ENCODE data around the gene LAX1. TPM values are rescaled to one million over a fixed set of nuclear protein-coding genes. Genes with fewer than 3 reads are reported as not detected.

LAX1 gene
- total RNA-seq, 2 donors from 2014 or later: 0.15 TPM; not detected in 1

- Histone ChIP-seq H3K27me3 (ENCODE audit: control insufficient read depth, insufficient read depth, low read length, poor library complexity, severe bottlenecking) (no peaks in the 10 kb centered on the region), H3K9me3 (ENCODE audit: control insufficient read depth, low read length) (no peaks in the 10 kb centered on the region), H3K27ac (ENCODE audit: low read depth, low read length) (no peak overlapping the region), H3K4me3 (ENCODE audit: low read length) (no peak overlapping the region), H3K9ac (ENCODE audit: extremely low read depth, low read length, poor library complexity, severe bottlenecking) (no peak overlapping the region), H3K4me1 (ENCODE audit: control insufficient read depth, insufficient read depth, low read length) (peaks cover 2% of the 10 kb centered on the region), H3K36me3 (ENCODE audit: control insufficient read depth, insufficient read depth, low read length) (no peaks in the 10 kb centered on the region)
- H3K27ac Mint-ChIP-seq: no peak overlapping the region
- no peaks in the 10 kb centered on the region for H3K9me3 Mint-ChIP-seq
- no peak overlapping the region for H3K4me3 Mint-ChIP-seq
- H3K4me1 Mint-ChIP-seq: peaks cover 12% of the 10 kb centered on the region
- no peak for DNase-seq
- no peaks in the 10 kb centered on the region for H3K36me3 Mint-ChIP-seq (ENCODE audit: low read depth)
- 100% methylated on average over 1 of the region's 1 CpG; no CpG with 5 or more reads in 1 of the 2 experiments for WGBS, 2 experiments (ENCODE audit: insufficient coverage in 1 of 2, insufficient read length in 1 of 2)
- H3K27me3 Mint-ChIP-seq (ENCODE audit: insufficient read depth): no peaks in the 10 kb centered on the region
- TF ChIP-seq CTCF (conservative IDR thresholded peaks at IDR 0.05): no peak
Observed at GRCh38 chr1:203763505-203763904, 1.5 kb upstream of the LAX1 start.

GRCh38 chr1:203764105-203765028 lies 616 bp upstream of the LAX1 start:
- no peaks in the 10 kb centered on the region for H3K27me3 ChIP-seq (ENCODE audit: control insufficient read depth, insufficient read depth, low read length, poor library complexity, severe bottlenecking)
- Mint-ChIP-seq H3K36me3 (ENCODE audit: low read depth) (no peaks in the 10 kb centered on the region), H3K4me1 (peaks cover 12% of the 10 kb centered on the region), H3K27ac (no peak overlapping the region), H3K4me3 (no peak overlapping the region), H3K27me3 (ENCODE audit: insufficient read depth) (no peaks in the 10 kb centered on the region), H3K9me3 (no peaks in the 10 kb centered on the region)
- 94 to 100% methylated on average over 1 to 3 of the region's 3 CpGs for WGBS, 2 experiments (ENCODE audit: insufficient coverage in 1 of 2, insufficient read length in 1 of 2)
- TF ChIP-seq CTCF (conservative IDR thresholded peaks at IDR 0.05): no peak
- no peaks in the 10 kb centered on the region for H3K9me3 ChIP-seq (ENCODE audit: control insufficient read depth, low read length)
- H3K9ac ChIP-seq (ENCODE audit: extremely low read depth, low read length, poor library complexity, severe bottlenecking): no peak overlapping the region
- no peaks in the 10 kb centered on the region for H3K36me3 ChIP-seq (ENCODE audit: control insufficient read depth, insufficient read depth, low read length)
- H3K4me1 ChIP-seq (ENCODE audit: control insufficient read depth, insufficient read depth, low read length): peaks cover 2% of the 10 kb centered on the region
- no peak overlapping the region for H3K4me3 ChIP-seq (ENCODE audit: low read length)
- no peak for DNase-seq
- H3K27ac ChIP-seq (ENCODE audit: low read depth, low read length): no peak overlapping the region

- H3K36me3 ChIP-seq (ENCODE audit: control insufficient read depth, insufficient read depth, low read length): no peaks in the 10 kb centered on the region
- no peaks in the 10 kb centered on the region for H3K4me1 ChIP-seq (ENCODE audit: control insufficient read depth, insufficient read depth, low read length)
- H3K36me3 Mint-ChIP-seq (ENCODE audit: low read depth): no peaks in the 10 kb centered on the region
- peaks cover 12% of the 10 kb centered on the region for H3K4me1 Mint-ChIP-seq
- H3K27me3 Mint-ChIP-seq (ENCODE audit: insufficient read depth): peaks cover 6% of the 10 kb centered on the region
- no peaks in the 10 kb centered on the region for H3K9me3 ChIP-seq (ENCODE audit: control insufficient read depth, low read length)
- no peak overlapping the region for H3K4me3 ChIP-seq (ENCODE audit: low read length)
- no peak for TF ChIP-seq CTCF (conservative IDR thresholded peaks at IDR 0.05)
- no peak overlapping the region for H3K27ac ChIP-seq (ENCODE audit: low read depth, low read length)
- H3K4me3 Mint-ChIP-seq: no peak overlapping the region
- 91 to 92% methylated on average over 4 to 6 of the region's 6 CpGs for WGBS, 2 experiments (ENCODE audit: insufficient coverage in 1 of 2, insufficient read length in 1 of 2)
- H3K9me3 Mint-ChIP-seq: no peaks in the 10 kb centered on the region
- DNase-seq: no peak
- no peak overlapping the region for H3K27ac Mint-ChIP-seq
- H3K27me3 ChIP-seq (ENCODE audit: control insufficient read depth, insufficient read depth, low read length, poor library complexity, severe bottlenecking): no peaks in the 10 kb centered on the region
- no peak overlapping the region for H3K9ac ChIP-seq (ENCODE audit: extremely low read depth, low read length, poor library complexity, severe bottlenecking)
Observed at GRCh38 chr1:203768256-203768655, 3.3 kb downstream of the LAX1 start.

Measured in endodermal cell (in vitro differentiated cells).